ENCODE measurements around the gene XPNPEP2. TPM values are rescaled to one million over a fixed set of nuclear protein-coding genes. Genes with fewer than 3 reads are reported as not detected.

The XPNPEP2 gene
- total and polyA plus RNA-seq, 3 donors from 2014 or later, result 0.08 to 1.4 (median 0.25) TPM

- no peaks in the 10 kb centered on the region for H3K27me3 ChIP-seq
- H3K4me3 ChIP-seq, result no peak overlapping the region
- TF ChIP-seq POLR2A (IDR thresholded peaks at IDR 0.05) (no peak), CTCF (IDR thresholded peaks at IDR 0.05) (no peak)
- DNase-seq, result no peak
- no peaks in the 10 kb centered on the region for H3K4me1 ChIP-seq
- no peak overlapping the region for H3K27ac ChIP-seq
- intact Hi-C loops (cut with DNase I; ENCODE audit: low total_unique reads), result no loop called here
- WGBS, 2 donors, result 87 to 97% methylated on average over 3 to 4 of the region's 4 CpGs
- H3K9me3 ChIP-seq, result no peaks in the 10 kb centered on the region
- no peaks in the 10 kb centered on the region for H3K36me3 ChIP-seq (ENCODE audit: low read depth, missing control alignments)
Observed at GRCh38 chrX:129705988-129706387, 32.8 kb upstream of the XPNPEP2 start.

- peak; percentile 41 for DNase-seq
- intact Hi-C loops (cut with DNase I; ENCODE audit: low total_unique reads), result no loop called here
- H3K36me3 ChIP-seq (ENCODE audit: low read depth, missing control alignments), result no peaks in the 10 kb centered on the region
- H3K27ac ChIP-seq, result no peak overlapping the region
- 68 to 96% methylated on average over 7 of the region's 7 CpGs for WGBS, 2 donors
- H3K4me1 ChIP-seq, result no peaks in the 10 kb centered on the region
- no peak overlapping the region for H3K4me3 ChIP-seq
- H3K9me3 ChIP-seq, result no peaks in the 10 kb centered on the region
- TF ChIP-seq CTCF (IDR thresholded peaks at IDR 0.05), result no peak
- TF ChIP-seq POLR2A (IDR thresholded peaks at IDR 0.05), result no peak
- no peaks in the 10 kb centered on the region for H3K27me3 ChIP-seq
Observed at GRCh38 chrX:129706400-129707072, 32.2 kb upstream of the XPNPEP2 start.

GRCh38 chrX:129714581-129714980 is 24.2 kb upstream of the XPNPEP2 start:
- no peak for DNase-seq
- no peaks in the 10 kb centered on the region for H3K4me1 ChIP-seq
- no peaks in the 10 kb centered on the region for H3K9me3 ChIP-seq
- H3K27me3 ChIP-seq, result no peaks in the 10 kb centered on the region
- no peak for TF ChIP-seq POLR2A (IDR thresholded peaks at IDR 0.05)
- intact Hi-C loops (cut with DNase I; ENCODE audit: low total_unique reads), result no loop called here
- 83 to 91% methylated on average over 1 to 2 of the region's 4 CpGs for WGBS, 2 donors
- no peak overlapping the region for H3K4me3 ChIP-seq
- H3K36me3 ChIP-seq (ENCODE audit: low read depth, missing control alignments), result no peaks in the 10 kb centered on the region
- H3K27ac ChIP-seq, result no peak overlapping the region

GRCh38 chrX:129716507-129716906 is 22.3 kb upstream of the XPNPEP2 start:
- H3K4me3 ChIP-seq, result no peak overlapping the region
- TF ChIP-seq POLR2A (IDR thresholded peaks at IDR 0.05), result no peak
- no peak for TF ChIP-seq CTCF (IDR thresholded peaks at IDR 0.05)
- no peaks in the 10 kb centered on the region for H3K9me3 ChIP-seq
- H3K27ac ChIP-seq, result no peak overlapping the region
- no peaks in the 10 kb centered on the region for H3K4me1 ChIP-seq
- WGBS, 2 donors, result 57% methylated on average over 4 of the region's 4 CpGs; no CpG with 5 or more reads in 1 of the 2 donors
- H3K27me3 ChIP-seq, result no peaks in the 10 kb centered on the region
- DNase-seq, result peak; percentile 14
- H3K36me3 ChIP-seq (ENCODE audit: low read depth, missing control alignments), result no peaks in the 10 kb centered on the region
- intact Hi-C loops (cut with DNase I; ENCODE audit: low total_unique reads), result no loop called here

GRCh38 chrX:129717892-129718291 is 20.9 kb upstream of the XPNPEP2 start:
- DNase-seq, result no peak
- Histone ChIP-seq H3K4me3 (no peak overlapping the region), H3K36me3 (ENCODE audit: low read depth, missing control alignments) (no peaks in the 10 kb centered on the region), H3K27ac (no peak overlapping the region), H3K9me3 (no peaks in the 10 kb centered on the region), H3K4me1 (no peaks in the 10 kb centered on the region), H3K27me3 (no peaks in the 10 kb centered on the region)
- intact Hi-C loops (cut with DNase I; ENCODE audit: low total_unique reads), result no loop called here
- 71% methylated on average over 5 of the region's 5 CpGs; no CpG with 5 or more reads in 1 of the 2 donors for WGBS, 2 donors
- TF ChIP-seq CTCF (IDR thresholded peaks at IDR 0.05), result no peak
